ENCODE measurements around the gene ZNF181.
"Not testable (repeated sequence)": the region's sequence is repeated elsewhere in the genome, so short reads cannot be mapped to it uniquely, and the experiment has no call there.

Gene ZNF181

DNA sequence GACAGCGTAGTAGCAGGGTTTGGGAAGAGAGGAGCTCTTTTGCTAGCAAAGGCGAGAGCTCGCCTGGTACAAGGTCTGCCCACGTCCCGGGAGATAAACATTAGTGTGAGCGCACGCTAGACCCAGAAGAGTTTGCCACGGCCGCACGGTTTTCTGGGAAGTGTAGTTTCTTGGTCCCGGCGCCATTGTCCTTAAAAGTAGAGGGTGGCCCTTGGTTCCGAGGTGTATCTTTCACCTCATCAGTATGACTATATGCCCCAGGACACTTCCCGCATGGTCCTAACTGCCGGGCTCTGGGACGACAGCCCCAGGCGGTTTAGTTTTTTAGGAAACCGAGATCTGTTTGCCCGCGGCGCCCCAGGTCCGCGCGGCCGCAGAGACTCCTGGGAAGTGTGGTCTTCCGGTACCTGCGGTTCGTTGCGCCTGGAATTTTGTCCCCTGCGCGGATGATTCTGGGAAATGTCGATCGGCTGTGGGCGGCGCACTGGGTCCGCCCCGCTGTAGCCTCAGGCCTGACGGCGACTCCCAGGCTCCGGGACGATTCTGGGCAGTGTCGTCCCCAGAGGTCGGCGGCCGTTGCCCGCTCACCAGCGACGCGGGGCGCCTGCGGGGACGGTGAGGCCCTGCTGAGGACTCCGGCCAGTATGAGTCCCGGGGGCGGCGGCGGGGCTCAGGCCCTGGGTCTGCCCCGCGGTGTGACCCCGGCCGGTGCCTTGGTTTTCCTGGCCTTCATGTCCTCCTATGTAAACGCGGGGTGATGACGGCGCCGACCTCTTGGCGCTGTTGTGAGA lies at the start of gene ZNF181:
TSS of gene ZNF181 (plus strand) at position 498 of the 791 bp plus-strand sequence. CDS start 795 bp downstream, outside the sequence.
- DNase-seq (ENCODE audit: low read depth, low spot score): peak; percentile 47

DNA sequence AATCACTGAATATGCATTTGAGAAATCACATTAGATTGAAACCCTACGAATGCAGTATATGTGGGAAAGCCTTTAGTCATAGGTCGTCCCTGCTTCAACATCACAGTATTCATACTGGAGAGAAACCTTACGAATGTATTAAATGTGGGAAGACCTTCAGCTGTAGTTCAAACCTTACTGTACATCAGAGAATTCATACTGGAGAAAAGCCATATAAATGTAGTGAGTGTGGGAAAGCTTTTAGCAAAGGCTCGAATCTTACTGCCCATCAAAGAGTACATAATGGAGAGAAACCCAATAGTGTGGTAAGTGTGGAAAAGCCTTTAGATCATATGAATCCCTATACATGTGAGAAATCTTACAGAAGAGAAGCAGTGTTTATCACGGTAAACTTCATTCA lies 48.8 kb upstream of the ZNF181 start:
- not testable (repeated sequence) for DNase-seq (ENCODE audit: low read depth, low spot score)

DNA sequence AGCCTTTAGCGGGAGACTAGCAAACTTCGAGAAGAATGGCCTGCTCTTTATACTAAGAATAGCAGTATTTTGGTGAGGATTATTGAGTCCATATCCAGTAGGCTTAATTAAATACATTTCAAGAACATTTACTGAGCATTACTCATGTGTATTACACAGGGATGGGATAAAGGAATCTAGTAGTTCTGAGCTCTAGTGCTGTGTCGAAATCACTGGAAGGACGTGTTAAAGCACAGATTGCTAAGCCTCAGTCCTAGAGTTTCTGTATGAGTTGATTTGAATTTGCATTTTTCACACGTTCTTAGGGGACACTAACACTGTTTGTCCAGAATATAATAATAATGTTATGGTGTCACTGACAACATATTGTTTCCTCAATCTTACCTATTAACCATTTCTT lies 47.6 kb upstream of the ZNF181 start:
- no peak for DNase-seq (ENCODE audit: low read depth, low spot score)

GRCh38 chr19:34687348-34687747 lies 46.7 kb upstream of the ZNF181 start:
- no peak for DNase-seq (ENCODE audit: low read depth, low spot score)

DNA sequence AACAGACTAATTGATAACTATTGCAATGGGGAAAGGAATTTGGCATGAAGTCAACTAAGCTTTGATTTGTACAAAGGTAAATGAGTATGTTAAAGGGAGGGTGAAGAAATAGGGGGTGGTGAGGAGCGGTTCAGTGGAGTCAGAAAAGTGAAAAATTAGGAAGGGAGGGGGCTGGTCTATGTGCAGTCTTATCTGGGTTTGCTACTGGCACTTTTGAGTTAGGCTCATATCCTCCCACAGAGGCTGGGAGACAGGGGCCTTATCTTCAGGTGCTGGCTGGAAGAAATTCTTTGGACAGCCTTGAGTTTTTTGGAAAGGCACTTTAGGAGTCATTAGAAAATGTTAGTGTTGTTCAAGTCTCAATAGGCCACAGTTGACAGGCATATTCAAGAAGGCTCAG lies 45.5 kb upstream of the ZNF181 start:
- DNase-seq (ENCODE audit: low read depth, low spot score): no peak

DNA sequence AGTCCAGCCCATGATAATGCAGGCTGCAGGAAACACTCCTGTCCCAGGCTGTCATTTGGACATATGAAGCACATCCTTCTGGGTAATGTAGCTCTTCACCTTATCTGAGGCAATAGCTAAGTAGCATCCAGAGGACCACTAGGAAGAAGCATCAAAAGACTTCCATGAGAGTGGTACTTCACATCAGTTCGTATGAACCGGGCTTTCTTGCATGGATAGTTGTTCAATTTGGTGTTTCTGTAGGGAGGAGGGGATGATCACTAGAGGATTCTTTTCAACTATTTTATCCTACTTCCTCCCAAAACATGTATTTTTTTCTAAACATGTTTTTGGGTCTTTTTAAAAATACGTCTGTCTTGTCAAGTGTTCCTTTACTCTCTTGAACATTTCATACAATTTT lies 43.7 kb upstream of the ZNF181 start:
- DNase-seq (ENCODE audit: low read depth, low spot score): no peak

DNA sequence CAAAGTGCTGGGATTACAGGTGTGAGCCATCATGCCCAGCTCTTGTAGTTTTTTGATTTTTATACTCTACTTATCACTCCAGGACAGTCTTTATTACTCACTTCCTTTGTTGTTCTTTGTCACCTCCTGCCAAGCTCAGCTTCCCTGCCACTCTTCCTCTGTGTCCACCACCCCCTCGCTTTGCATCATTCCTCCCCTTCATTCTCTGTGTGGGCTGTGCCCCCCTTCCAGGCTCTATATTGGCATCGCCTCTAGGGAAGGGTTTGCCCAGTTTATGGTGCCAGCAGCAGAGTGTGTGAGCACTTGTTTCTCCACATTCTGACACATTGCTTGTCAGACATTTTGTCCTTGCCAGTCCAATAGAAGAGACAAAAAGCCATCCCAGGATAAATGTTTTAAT lies 41.5 kb upstream of the ZNF181 start:
- no peak for DNase-seq (ENCODE audit: low read depth, low spot score)

DNA sequence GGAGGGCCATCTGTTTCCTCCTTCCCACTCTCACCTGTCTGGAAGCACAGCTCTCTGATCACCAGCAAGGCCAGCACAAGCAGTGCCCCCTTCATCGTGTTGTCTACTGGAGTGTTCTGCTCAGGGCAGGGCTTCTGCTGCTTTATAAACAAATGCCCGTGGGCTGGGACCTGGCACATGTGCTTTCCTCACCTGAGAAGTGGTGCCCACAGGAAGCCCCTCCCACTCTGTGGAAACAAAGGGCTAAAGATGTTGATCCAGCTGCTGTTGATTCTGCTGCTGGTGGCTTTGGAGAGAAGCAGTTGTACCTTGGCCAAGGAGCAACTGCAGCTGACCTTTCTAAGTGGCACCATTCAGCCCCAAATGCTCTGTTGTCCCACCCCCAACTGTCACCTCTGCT lies 26.4 kb upstream of the ZNF181 start:
- no peak for DNase-seq (ENCODE audit: low read depth, low spot score)

GRCh38 chr19:34711890-34712289 lies 22.2 kb upstream of the ZNF181 start:
- no peak for DNase-seq (ENCODE audit: low read depth, low spot score)

DNA sequence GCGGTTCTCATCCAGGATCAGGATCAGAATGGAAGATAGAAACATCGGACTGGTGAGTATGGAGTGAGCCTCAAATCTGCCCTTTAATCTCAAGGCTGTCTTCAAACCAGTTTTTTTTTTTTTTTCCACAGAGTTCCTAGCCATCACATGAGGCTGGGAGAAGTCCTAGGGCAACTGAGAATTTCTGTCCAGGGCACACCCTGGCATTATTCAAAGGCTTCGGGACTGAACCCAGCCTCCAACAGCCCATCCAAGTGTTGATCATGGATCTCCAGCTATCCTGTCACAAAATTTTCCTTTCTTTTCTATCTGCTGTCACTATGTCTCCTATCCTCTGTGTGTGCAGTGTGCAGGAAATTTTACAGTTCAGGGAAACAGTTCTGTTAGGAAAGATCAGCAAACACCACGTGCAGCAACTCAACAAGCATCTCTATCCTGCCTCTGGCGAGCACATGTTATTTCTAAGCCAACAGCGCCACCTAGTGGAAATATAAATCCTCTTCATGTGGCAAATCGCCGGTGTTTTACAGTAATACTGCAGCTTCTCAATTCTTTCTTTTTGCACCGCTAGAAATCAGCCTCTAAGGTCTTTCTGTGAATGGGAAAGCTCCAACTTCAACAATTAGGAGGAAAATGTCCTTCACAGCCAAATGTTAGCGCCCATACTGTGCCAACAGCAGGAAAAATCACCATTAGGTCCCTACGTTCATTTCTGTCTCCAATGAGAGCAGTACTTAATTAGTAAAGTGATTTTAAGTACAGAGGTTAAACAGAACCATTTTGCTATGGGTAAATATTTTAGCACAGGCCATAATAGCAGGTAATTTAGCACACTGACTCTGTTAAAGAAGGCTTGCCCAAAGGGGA lies 21.4 kb upstream of the ZNF181 start:
- no peak for DNase-seq (ENCODE audit: low read depth, low spot score)

DNA sequence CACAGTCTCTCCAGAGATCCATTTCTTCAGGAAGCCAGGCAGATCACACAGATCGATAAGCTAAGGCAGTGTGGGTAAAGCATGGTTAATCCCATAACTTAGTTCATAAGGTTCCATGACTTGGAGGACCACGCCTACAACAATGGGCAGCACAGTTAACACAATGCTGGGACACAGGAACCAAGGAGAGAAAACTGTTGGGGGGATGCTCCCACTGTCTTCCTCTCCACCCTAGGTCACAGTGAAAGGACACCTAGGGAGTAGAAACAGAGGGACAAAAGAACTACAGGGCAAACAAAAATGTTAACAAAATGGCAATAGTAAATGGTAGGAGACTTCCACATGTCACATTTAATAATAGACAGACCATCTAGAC lies 20.8 kb upstream of the ZNF181 start:
- no peak for DNase-seq (ENCODE audit: low read depth, low spot score)

- DNase-seq (ENCODE audit: low read depth, low spot score): no peak
Measured at GRCh38 chr19:34715357-34715756, 18.7 kb upstream of the ZNF181 start.

DNA sequence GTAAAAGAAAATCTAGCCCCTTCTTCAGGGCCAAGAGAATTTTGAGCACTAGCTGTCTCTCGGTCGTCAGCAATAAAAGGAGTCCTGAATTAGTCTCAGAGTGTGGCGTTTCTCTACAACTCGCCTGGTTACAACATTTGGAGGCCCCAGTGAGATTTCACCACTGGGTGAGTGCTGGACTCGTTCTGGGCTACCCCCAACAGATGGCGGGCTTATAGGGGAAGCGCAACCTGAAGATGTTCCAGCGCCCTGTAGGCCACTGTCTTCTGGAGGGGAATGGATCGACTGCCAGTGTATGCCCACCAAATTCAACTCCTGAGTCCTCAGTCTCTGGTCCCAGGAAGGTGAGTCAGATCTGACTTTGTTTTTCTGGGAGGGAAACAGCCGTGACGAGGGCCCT lies 11.7 kb upstream of the ZNF181 start:
- no peak for DNase-seq (ENCODE audit: low read depth, low spot score)

DNA sequence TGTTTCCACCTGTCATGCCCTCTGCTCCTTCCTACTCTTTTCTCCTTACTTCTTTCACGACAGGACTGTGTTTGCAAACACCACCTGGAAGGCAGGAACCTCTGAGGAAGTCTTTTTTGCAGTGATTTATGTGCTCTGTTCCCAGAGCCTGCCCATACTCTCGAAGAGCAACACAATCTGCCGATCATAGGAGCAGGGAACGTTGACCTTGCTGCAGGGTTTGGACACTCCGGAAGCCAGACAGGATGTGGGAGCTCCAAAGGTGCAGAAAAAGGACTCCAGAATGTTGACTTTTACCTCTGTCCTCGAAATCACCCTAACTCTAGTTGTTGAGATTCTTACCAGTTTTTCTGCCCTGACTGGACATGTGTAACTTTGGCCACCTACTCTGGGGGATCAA lies 8.6 kb upstream of the ZNF181 start:
- DNase-seq (ENCODE audit: low read depth, low spot score): no peak

GRCh38 chr19:34731019-34731829 lies 2.8 kb upstream of the ZNF181 start:
- no peak for DNase-seq (ENCODE audit: low read depth, low spot score)

- DNase-seq (ENCODE audit: low read depth, low spot score): no peak
Measured at GRCh38 chr19:34731964-34732363, 2.1 kb upstream of the ZNF181 start.

DNA sequence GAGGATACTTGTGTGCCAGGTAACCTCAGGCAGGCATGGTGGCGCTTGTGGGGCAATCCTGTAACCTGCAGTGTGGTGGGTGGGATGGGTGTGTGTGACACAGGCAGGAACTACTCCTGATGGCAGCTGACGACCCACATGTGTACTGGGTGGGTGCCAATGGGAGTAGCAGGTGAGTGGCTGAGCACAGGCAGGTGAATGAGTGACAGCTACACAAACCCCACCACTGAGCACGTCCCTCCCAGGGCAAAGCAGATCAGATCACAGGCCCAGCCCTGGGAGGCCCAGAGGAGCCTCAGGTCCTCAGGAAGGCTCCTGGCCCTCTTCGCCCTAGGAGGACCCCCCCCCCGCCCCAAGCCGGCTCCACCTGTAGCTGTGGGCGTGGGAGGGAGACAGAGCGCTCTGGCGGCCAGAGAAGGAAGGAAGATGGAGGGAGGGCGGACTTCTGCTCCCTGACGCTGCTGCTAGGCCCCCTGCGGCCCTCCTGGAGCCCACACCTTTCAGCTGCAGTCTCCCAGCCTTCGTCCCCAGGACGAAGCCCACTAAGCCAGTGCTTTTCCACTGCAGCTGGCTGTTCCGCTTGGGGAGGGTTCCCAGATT lies 1.3 kb upstream of the ZNF181 start:
- DNase-seq (ENCODE audit: low read depth, low spot score): no peak

DNA sequence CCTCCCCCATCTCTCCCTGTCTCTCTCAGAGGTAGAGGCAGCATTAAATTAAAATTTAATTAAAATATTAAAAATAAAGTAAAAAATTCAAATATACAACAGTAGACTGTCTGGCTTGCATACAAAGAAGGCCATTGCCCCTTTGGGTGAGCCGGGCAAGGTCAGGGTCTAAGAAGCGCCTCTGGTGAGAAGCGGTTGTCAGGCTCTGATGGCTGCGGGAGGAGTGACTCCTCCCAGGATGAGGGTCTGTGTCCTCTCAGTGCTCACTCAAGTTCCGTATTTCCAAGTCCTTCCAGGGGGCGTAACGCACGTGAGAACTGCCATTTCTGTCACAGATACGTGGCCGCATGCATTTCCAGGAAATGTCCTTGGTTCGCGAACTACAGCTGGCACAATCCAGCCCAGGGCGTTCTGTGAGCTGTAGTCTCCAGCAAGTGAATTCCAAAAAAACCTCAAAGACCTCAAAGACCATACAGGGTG lies 737 bp upstream of the ZNF181 start:
- DNase-seq (ENCODE audit: low read depth, low spot score): no peak

- no peak for DNase-seq (ENCODE audit: low read depth, low spot score)
Measured at GRCh38 chr19:34734537-34735103, 577 bp downstream of the ZNF181 start.

- DNase-seq (ENCODE audit: low read depth, low spot score): no peak
Measured at GRCh38 chr19:34744896-34745690, 11.1 kb downstream of the ZNF181 start.
